K562 treated with DMSO at 1 percent for 24 hours (cell line): Measurements from ENCODE around the gene OR7A10. TPM values are rescaled to one million over a fixed set of nuclear protein-coding genes. Genes with fewer than 3 reads are reported as not detected.

ENCODE experiments used
- total RNA-seq: library from RNA; unstranded; fragments of 300-600 nt; gene quantifications from 2 replicates; pipeline ENCODE4 v1.2.3, GENCODE V29; 2022; ENCODE audit warnings: low read depth; ENCODE audit not compliant: insufficient read depth

OR7A10 gene
- not detected in 2 replicates for total RNA-seq

DNA sequence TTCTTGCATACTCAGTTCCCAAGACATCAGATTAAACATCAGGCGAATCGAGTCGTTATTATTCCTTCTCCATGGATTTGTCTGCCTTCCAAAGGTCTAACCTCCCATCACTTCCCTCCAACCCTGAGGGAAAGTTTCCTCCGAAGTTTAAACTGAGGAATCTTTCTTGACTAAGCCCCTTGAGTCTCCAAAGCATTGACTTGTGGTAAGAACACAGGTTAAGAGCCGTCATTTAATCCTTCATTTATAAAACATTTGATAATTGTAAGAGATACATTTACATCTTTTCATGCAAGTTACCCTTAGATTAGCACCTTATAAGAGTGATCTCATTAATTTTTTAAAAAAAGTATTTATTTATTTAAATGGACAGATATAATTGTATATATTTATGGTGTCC, at the start of gene OR7A10:
TSS of gene OR7A10 (minus strand) at position 101 of the 400 bp plus-strand sequence. CDS start 7,045 bp downstream, outside the sequence.

DNA sequence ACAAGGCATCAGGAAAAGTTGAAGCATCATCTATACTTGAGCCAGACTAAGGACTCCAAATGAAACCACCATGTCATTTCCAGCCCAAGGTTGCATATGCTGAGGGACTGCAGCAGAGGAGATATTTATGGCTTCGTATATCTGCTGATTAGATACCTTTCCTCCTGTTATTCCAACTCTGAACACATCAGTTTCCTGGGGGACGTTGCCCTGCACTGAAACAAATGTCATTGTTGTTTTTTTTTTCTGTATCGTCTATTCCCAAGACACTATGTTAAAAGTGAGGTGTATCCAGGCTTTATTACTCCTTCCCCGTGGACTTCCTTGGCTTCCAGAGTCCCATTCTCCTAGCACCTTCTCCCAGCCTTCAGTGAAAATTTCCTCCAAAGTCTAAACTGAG, 37.3 kb upstream of the OR7A10 start, which contains the start of gene OR7A17:
TSS of gene OR7A17 (minus strand) at position 101 of the 400 bp plus-strand sequence. CDS start 4,777 bp downstream, outside the sequence.

DNA sequence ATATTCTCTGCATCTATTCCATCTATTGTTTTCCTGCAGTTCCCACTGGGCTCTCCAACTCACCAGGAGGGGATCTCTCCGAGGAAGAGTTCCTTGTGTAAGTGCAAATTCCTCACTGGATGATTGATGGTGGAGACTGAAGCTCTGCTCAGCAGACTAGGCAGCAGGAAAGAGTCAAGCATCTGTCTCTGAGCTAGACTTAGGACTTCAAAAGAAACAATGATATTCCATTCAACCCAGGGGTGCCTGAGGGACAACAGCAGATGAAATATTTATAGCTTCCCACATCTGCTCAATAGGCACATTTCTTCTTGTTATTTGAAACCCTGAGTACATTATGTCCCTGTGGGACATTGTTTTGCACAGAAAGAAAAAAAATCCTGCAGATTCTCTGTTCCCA, 13.7 kb downstream of the OR7A10 start, which contains the start of the genes OR7A5 and OR7C1:
TSS of gene OR7A5 (minus strand) at position 175 of the 400 bp plus-strand sequence. CDS start 6,944 bp downstream, outside the sequence.
TSS of gene OR7C1 (minus strand) at position 175 of the 400 bp plus-strand sequence. CDS start 35,049 bp downstream, outside the sequence.

Other genes with a start within 250 kb of the OR7A10 start
- not detected in 2 replicates for gene ADGRE3, start 174.1 kb downstream of the OR7A10 start, total RNA-seq
- gene ZNF333, start 158.9 kb downstream of the OR7A10 start, total RNA-seq: 4.4 and 6.1 TPM in 2 replicates
- gene ADGRE2, start 70.4 kb downstream of the OR7A10 start, total RNA-seq: 5.4 and 12.4 TPM in 2 replicates
- gene OR7A5, start 13.7 kb downstream of the OR7A10 start, total RNA-seq: not detected in 2 replicates
- not detected in 2 replicates for gene OR7C1, start 13.7 kb downstream of the OR7A10 start, total RNA-seq
- not detected in 2 replicates for gene OR7A17, start 37.2 kb upstream of the OR7A10 start, total RNA-seq
- not detected in 2 replicates for gene OR7C2, start 92.6 kb upstream of the OR7A10 start, total RNA-seq
- gene SLC1A6, start 130.9 kb upstream of the OR7A10 start, total RNA-seq: not detected in 2 replicates
- not detected in 2 replicates for gene CASP14, start 200.6 kb upstream of the OR7A10 start, total RNA-seq
- gene OR1I1, start 233.3 kb upstream of the OR7A10 start, total RNA-seq: not detected in 2 replicates